GM21515 (cell line): ENCODE data around the gene RYR3.

Experiments
- ATAC-seq: cut with Tn5 transposase; IDR thresholded peaks from one replicate; pipeline ENCODE4 v1.9.1; 2021; ENCODE audit not compliant: unreplicated experiment

Gene RYR3

DNA sequence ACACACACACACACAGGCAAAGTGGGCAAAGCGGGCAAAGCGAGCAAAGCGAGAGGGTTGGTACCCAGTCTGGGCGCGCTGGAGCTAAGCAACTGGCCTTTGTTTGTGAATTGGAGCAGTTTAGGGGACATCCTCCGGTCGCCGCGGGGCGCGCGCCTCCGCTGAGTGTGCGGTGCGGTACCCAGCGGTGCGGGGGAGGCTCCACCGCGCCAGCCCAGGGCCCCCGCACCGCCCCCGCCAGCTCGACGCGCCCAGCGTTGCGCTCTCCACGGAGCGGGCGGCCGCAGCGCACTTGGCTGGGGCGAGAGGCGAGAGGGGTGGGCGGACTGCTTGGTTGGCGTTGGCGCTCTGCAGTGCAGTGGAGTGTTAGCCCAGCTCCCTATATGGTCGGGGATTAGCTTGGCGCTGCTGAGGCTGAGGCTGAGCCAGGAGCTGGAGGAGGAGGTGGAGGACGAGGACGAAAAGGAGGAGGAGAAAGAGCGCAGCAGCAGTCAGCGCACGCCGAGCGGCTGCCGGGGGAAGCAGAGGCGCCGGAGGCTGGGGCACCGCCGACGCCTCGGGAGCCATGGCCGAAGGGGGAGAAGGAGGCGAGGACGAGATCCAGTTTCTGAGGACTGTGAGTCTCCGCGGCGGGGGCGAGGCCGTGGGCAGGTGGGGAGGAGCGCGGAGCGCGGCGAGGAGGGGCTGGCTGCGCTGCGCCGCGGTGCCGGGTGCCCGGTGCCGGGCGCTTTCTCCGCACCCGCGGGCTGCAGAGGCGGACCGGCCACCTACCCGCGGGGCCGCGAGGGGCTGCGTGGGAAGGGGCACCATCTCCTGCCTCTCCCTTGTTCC, at the start of gene RYR3:
Gene RYR3 (plus strand): TSS at position 487 of the 831 bp plus-strand sequence. CDS start 79 bp downstream, at position 566.
- no peak for ATAC-seq

DNA sequence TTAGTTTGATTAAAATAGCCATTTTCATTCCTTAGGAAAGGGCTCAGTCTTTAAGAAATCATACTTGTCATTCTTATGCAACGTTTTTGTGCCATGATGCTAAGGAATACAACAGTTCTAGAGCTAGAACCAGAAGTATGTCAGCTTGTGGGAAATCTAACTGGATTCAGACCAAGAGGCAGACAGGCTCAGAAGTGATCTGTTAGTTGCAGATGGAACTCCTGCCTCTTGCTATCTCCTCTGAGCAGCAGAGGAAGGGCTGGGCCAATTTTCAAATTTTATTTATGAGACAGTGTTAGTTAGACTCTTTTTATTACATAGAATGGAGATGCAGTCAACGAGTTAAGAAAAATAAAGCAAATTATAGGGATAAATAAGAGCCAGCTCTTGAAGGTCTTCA, 48.5 kb upstream of the RYR3 start:
- ATAC-seq, result no peak

DNA sequence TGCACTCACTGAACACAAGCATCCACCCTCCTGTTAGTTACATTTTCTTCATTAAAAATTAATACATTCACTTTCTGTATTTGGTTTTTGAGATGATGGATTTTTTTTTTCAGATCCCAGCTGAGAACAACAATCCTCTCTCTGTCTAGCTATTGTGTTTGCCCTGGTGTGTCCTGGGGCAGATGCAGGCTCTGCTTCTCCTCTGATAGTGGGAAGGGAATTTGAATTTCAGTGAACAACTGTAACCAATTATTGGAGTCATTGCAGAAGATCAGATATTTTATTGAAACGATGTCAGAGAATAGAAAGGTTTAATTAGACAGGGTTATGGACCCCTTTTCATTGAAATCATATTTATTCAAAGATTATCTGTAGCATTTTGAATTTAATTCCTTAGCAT, 33.1 kb upstream of the RYR3 start:
- no peak for ATAC-seq

DNA sequence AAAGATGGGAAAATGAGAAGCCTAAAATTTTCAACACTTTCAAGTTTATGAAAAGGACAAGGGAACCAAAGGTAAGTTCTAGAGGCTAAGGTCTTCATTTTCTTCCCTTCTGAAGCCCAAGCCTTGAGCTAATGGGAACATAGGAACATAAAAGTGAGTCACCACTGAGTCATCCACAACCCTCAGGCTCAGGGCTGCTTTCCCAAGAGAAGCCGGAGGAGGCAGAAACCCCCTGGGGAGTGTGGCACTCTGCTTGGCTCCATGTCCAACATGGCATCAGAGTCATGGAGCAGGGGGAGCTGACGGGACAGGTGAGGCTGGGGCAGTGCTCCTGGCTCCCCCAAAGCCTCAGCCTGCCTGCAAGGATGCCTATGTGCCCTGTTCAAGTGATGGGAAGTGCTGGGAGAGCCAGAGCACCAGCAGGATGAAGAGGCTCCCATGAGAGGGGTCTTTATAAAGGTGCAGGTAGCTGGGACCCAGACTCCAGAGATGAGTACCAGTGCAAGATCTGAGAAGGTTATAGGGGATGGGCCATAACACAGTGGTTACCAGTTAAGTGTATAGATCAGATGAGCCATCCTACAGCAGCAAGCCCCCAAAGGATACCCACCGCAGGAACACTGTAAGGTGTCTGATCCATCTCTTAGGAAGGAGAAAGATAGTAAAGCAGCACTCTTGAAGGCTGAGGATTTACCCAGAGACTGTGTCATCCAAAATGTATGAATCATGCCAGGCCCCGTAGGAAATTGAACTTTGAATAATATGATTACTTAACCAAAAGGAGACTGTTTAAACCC, 31.8 kb upstream of the RYR3 start:
- ATAC-seq, result no peak

DNA sequence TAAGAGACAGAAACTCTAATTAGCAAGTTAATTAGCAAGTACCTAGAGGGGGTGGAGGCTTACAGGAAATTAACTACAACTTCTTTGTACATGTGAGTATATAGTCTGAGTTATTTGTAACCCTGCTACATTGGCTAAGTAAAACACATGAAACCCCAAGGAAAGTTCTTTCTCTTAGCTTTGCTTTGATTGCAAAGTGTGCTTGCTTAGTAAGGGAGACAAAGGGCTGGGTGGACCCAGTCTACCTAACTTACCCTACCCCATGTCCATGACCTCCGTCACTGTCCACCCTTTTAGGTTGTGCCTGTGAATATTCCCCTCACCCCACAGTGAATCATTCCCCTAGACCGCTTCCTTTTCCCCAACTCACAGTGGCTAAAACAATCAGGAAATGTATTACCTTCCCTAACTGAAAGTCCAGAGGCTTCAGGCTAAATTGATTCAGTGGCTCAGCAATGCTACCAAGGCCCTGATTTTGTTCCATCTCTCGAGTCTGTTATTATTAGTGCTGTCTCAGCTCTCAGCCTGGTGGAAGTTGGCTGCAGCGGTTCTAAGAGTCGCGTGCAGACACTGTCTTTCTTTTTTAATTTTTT, 31.1 kb upstream of the RYR3 start:
- no peak for ATAC-seq

DNA sequence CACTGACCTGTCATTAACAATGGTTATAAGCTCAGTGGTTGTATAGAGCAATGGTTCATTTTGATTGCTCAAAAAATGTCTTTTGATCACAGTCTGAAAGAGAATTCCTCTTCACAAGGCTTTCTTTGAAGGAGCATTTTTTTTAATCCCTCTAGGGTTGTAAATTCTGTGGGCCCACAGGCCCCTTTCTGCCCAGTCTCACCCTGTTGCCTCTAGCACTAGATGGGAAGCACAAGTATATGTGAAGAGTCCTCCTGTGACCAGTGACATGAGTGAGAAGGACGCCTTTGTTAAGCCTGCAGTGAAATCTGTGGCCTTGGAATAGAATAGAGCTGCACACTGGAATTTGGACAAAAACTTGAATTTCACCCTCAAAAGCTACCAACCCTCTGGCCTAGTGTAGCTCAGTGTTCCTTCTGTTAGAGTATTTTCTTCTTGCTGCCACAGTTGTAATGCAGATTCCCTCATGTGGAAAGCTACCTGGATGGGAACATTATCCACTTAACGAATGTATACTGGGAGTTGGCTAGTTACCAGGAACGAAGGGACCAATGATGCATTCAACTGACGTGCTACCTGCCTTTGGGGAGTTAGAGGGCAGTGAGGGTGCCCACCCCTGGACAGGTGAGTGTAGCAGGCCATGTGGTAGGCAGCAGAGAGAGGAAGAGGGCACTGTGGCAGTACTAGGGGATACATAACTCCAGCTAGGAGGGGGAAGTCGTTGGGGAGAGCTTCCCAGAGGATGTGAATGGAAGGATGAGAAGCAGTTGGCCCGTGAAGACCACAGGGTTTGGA, 28.3 kb upstream of the RYR3 start:
- ATAC-seq, result no peak

DNA sequence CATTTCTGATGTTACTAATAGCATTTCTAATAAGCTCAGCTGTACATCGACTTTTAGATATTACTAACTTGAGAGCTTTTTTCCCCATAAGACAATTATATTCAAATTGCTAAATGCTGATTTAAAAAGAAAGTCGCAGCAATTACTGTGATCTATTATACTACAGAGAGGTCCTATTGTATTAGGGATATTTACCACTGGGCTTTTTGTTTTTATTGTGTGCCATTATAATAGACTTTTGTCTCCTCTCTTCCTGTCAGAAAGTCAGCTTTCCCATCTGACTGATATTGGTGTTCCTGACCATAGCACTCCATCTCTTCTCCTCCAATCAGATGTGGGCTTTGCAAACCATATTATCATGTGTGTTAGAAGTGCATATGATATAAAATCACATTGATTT, 27.2 kb upstream of the RYR3 start:
- ATAC-seq, result no peak

DNA sequence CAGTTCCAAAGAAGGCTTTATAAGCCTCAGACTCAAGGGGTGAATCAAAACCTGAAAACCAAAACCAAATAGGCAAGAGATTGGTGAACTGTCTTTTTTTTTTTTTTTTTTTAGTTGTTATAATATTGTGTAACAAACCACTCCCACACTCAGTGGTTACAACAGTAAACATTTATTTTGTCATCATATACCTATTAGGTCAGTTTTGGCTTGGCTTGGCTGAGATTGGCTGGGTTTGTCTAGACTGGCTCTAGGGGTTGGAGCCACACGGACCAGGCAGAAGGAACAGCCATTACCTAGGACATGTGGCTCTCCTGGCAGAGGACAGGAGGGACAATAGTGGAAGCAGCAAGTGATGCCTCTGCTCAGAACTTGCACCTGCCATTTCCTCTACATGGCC, 26.4 kb upstream of the RYR3 start:
- no peak for ATAC-seq

DNA sequence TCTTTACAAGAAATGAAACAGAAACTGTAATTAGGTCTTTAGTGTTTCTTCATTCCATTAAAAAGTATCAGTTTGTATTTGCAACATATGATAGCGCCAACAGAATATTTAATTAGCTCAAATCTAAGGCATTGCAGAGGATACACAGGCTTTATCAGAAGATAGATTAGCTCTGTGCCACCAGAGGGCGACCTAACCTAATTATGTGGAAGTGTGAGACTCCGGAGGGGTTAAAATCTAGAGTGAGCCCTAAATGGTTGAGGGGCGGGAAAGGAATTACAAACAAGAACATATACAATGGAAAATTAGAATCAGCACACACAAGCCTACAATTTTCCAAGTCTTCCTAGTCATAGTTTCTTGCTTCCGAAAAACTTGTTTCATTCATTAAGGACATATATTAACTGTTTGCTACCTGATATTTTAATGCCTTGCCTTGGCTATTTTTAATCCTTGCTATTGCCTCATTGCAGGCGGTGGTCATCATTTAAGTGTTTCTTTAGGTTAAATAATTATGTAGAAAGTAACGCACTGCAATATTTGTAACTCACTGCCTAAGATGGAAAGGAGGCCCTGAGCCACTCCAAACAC, 18.0 kb upstream of the RYR3 start:
- ATAC-seq, result no peak

DNA sequence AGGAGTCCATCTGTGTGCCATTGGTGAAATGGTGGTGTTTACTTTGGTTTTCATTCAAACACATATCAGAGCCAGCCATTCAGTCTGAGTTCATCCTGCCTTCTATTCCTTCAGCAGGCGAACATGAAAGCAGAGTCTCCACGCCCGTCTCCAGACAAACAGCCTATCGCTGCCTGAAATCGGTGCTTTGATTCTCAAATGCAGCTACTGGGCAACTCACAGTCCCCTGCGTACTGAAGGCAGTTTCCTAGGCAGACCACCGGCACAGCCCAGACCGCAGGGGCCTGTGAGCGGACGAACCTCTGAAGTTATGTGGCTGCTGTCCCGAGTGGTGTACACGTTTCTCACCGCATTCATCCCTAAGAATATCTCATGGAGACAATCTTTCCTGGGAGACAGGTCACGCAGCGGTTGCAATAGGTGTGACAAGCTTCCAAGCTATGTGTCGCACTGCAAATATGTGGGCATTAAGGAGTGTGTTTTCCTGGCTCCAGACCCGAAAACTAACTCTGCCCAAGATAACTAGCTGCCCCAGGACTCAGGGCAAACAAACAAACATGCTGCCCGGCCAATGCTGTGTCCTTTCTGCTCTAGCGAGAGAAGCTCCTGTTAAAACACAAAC, 16.9 kb upstream of the RYR3 start:
- no peak for ATAC-seq

DNA sequence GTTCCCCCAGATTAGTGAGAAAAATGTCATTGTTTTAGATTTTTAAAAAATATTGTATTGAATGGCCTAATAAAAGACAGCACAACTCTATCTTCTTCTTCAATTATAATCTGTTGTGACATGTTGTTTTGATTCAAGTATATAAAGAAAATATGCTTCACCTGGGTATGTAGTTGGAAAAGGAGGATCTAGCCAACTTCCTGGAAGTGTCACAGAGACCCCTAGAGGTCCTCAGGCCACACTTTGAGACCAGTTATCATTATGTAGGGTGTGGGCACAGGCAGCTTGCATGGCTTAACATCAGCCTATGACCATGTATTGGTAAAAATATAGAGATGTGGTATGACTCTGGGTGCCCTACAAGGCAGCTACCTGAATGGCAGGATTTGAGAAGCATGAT, 14.7 kb upstream of the RYR3 start:
- ATAC-seq, result no peak

DNA sequence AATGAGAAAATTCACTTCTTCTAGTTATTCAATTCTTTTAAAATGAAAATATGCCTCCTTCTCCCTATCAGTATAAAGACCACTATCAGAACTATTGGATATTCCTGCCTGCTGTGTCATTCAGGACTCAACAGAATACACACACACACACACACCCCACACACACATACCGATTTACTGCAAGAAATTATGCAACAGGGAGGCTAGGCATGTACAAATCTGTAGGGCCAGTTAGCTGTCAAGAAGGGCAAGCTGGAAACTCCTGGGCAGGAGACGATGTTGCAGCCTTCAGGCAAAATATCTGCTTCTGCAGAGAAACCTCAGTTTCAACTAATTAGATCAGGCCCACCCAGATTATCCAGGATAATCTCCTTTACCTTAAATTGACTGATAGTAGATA, 13.9 kb upstream of the RYR3 start:
- no peak for ATAC-seq

DNA sequence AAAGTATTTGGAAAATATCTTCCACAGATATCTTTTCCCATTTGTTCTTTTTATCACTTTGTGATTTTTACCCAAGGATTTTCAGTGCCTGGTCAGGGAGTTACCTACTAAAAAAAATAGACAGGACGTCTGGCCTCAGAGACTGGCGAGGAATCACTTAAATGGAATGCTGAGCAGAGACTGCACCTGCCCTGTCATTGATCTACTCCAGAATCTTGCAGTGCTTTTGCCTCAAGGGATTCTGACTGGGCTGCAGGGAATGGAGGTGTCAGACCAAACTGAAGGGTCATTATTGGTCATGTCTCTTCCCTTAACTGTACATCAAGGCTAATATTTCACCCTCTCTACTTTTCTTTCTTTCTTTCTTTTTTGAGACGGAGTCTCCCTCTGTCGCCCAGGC, 12.1 kb upstream of the RYR3 start:
- ATAC-seq, result no peak

DNA sequence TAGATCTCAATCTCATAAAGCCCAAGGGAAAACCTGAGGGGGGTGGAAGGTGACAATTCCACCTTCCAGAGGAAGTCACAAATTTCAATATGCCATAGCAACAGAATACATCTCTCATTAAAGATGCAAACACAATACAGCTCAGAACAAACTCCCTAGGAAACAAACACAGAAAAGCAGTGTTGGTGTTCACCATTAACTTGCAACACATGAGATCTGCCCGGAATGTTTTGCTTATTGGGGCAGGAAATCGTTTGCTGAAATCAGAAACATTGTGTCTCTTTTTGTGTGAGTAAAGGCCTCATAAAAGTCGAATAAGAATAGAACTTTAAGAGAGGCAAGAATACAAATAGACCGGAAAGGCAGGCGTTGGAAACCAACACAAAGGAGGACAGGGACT, 5.8 kb upstream of the RYR3 start:
- no peak for ATAC-seq

DNA sequence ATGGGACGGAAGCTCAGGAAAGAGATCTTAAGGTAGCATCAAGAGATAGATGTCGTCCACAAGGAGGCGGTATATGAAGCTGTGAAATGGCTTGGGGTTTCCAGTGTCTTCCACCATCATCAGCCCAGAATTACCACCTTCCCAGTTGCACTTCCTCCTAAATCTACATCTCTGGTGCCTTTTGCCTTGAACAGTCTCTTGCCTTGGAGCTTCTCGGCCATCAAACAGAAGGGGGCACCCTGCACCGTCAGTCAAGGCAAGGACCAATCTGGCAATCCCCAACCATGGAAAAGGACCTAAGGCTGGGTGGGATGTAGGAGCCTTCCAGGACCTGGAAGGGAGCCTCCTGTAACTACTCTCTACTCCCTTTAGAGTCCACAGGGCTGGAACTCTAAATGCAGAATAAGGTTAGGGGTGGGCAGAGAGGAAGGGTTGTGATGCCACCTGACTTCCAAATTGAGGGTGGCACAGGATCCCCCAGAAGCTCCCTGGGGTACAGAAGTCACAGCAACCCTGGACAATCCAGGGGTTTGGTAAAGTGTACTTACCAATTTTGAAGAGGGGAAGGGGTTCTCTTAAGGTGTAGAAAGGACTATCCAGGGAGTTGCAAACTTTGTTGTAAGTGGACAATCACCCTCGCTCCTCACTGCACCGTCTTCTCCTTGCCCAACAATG, 1.0 kb upstream of the RYR3 start:
- no peak for ATAC-seq

DNA sequence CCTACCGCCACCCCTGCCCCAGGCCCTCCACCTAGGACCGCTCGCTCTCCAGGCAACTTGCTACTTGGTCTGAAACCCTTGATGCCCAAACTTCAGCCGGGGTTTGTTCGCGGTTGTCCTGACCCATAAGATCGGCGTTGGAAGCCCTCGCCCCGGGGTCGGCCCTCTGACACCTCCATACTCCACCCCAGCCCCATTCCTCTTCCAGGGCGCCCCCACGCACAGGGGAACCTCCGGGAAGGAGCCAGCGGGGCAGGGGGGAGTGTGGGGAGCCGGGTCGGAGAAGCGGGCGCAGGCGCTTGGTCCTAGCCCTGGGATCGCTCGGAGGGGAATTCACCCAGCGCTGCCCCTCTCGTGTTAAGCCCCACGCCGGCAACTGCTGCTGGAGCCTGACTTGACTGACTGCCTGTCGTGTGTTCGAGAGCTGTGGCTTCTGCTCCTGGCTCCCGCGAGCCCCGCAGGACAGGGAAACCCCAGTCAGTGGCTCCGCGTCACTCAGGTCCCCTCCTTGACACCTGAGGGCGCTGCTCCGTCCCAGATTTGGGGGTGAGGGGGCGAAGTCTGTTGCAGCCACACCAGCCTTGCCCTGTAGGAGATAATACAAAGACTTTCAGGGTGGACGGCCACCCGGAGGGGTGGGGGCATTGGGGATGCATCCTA, 675 bp downstream of the RYR3 start:
- ATAC-seq, result no peak

DNA sequence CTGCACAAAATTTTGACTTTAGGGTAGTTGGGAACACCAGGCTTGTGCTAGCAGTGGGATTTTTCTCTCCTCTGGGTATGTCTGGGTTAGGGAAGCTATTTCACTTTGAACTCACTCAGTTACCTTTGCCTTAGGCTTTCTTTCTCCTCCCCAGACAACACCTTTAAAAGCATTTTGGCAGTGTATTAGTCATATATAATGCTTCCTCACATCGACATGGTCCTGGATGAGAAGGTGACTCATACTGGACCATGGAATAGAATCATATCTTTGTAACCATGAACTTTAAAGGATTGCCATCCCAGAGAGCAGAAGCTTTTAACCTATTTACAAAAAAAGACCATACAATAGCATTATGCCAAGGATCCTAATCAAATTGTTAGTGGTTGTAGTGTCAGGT, 2.7 kb downstream of the RYR3 start:
- ATAC-seq, result no peak

DNA sequence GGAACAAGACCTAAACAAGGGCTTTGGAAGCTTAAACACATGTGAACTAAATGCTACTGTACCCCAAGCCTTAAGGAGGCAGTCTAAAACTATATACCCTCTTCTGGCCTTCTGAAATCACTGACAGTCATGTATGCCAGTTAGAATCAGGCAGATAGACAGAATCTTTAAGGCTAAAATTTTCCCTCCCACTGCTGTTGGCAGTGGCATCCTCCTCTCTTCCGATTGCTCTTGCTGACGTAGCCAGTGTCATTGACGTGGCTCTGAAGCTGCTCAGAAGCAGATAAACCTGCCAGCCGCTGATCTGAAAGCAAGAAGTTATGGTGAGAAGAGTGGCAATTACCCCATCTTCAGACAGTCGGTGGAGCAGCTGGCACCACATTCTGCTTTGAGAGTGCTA, 3.3 kb downstream of the RYR3 start:
- no peak for ATAC-seq

DNA sequence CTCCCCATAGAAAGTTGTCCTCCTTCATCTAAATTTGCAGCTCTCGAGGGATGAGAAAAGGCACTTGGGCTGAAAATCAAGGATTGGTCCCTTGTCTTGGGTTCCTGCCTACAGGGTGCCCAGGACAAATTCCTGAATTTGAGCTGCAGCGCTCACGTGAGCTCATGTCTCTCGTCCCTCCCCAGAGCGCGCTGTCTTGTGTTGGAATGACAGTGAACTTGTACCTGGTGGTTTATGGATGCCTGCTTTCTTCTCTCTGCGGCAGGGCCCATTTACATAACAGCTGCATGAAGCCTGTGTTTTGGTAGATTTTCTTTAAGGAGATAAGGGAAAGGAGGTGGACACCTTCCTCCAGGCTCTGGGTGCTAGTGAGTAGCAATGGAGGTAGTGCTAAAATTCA, 4.3 kb downstream of the RYR3 start:
- ATAC-seq, result no peak
